ENCODE results near the gene BCL11A.

BCL11A gene

GRCh38 chr2:60517446-60517845 lies 36.0 kb downstream of the BCL11A start:
- H3K9me3 ChIP-seq (ENCODE audit: severe bottlenecking), result no peaks in the 10 kb centered on the region
- H3K36me3 ChIP-seq, result peaks cover 12% of the 10 kb centered on the region
- TF ChIP-seq, protein P1, sequence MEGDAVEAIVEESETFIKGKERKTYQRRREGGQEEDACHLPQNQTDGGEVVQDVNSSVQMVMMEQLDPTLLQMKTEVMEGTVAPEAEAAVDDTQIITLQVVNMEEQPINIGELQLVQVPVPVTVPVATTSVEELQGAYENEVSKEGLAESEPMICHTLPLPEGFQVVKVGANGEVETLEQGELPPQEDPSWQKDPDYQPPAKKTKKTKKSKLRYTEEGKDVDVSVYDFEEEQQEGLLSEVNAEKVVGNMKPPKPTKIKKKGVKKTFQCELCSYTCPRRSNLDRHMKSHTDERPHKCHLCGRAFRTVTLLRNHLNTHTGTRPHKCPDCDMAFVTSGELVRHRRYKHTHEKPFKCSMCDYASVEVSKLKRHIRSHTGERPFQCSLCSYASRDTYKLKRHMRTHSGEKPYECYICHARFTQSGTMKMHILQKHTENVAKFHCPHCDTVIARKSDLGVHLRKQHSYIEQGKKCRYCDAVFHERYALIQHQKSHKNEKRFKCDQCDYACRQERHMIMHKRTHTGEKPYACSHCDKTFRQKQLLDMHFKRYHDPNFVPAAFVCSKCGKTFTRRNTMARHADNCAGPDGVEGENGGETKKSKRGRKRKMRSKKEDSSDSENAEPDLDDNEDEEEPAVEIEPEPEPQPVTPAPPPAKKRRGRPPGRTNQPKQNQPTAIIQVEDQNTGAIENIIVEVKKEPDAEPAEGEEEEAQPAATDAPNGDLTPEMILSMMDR (IDR thresholded peaks at IDR 0.05; ENCODE audit: low read depth, low read length), result no peak

DNA sequence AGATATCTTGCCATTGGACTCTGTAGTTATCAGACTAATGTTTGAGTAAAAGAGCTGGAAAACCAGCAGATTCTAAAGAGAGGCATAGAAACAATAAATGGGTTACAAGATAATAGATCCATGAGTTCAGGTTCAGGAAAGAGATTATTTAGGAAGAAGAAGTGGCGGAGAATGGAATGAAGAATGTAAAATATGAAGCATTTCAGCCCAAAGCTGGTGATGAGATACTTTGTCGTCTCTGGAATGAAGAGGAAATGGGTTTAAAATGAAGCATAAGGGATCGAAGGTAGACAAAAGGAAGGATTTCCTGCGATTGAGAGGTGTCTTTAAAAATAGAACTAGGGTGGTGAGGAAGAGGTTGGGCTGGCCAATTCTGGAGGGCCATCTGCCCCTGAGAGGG lies 36.6 kb downstream of the BCL11A start:
- no peaks in the 10 kb centered on the region for H3K27me3 ChIP-seq (ENCODE audit: insufficient read depth, low read depth, severe bottlenecking)
- H3K27ac ChIP-seq, result no peak overlapping the region
- H3K9me3 ChIP-seq (ENCODE audit: severe bottlenecking), result no peaks in the 10 kb centered on the region
- H3K36me3 ChIP-seq, result peaks cover 12% of the 10 kb centered on the region
- TF ChIP-seq, protein P1 (IDR thresholded peaks at IDR 0.05; ENCODE audit: low read depth, low read length), result no peak
- H3K4me3 ChIP-seq (ENCODE audit: low read depth, low read length), result no peak overlapping the region
- no peak for DNase-seq

More at GRCh38 chr2:60517446-60517845, 36.0 kb downstream of the BCL11A start:
- DNase-seq, result no peak
- no peaks in the 10 kb centered on the region for H3K27me3 ChIP-seq (ENCODE audit: insufficient read depth, low read depth, severe bottlenecking)
- no peak overlapping the region for H3K27ac ChIP-seq
- H3K4me3 ChIP-seq (ENCODE audit: low read depth, low read length), result no peak overlapping the region

GRCh38 chr2:60516383-60516811 lies 37.1 kb downstream of the BCL11A start:
- no peaks in the 10 kb centered on the region for H3K27me3 ChIP-seq (ENCODE audit: insufficient read depth, low read depth, severe bottlenecking)
- peaks cover 12% of the 10 kb centered on the region for H3K36me3 ChIP-seq
- TF ChIP-seq, protein P1 (IDR thresholded peaks at IDR 0.05; ENCODE audit: low read depth, low read length), result no peak
- DNase-seq, result no peak
- peak overlapping the region; percentile 39 for H3K27ac ChIP-seq
- no peak overlapping the region for H3K4me3 ChIP-seq (ENCODE audit: low read depth, low read length)
- no peaks in the 10 kb centered on the region for H3K9me3 ChIP-seq (ENCODE audit: severe bottlenecking)

DNA sequence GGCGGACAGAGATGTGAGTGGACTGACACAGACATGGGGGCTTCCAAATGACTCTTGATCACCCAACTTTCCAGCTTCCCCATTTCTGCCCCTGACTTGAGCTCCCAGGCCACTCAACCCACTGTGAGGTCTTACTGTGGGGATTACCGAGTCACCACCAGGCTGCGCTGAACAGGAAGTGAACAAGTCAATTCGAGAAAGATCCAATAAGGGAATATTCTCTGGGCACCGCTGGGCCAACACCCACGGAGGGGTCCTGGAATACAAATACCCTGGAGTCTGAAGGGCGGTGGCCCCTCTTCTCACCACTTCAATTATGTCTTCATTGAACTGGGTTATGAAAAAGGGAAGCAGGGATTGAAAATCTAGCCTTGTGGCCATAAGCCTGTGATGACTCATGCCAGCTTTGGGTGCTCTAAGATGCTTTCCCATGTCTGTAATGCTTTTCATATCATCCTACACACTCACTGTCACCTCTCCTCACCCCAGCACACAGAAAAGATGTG lies 37.7 kb downstream of the BCL11A start:
- H3K36me3 ChIP-seq, result peaks cover 12% of the 10 kb centered on the region

DNA sequence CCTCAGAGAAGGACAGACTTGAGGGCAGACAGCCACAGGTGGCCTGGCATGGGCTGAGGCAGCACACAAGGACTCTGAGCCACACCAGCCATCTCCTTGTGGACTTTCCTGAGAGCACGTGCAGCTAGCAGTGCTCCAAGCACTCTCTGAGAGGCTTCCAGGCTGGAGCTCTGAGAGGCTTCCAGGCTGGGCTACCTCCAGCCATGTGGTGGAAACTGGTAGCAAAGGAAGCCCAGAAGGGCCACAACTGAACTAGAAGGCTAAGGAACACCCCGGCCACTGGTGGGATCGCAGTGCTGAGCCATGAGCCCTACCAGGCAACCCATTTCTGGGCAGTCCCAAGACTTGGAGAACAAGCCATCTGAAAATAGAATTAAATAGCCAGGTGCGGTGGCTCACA lies 39.5 kb downstream of the BCL11A start:
- DNase-seq, result no peak
- Histone ChIP-seq H3K27ac (no peak overlapping the region), H3K27me3 (ENCODE audit: insufficient read depth, low read depth, severe bottlenecking) (no peaks in the 10 kb centered on the region), H3K4me3 (ENCODE audit: low read depth, low read length) (no peak overlapping the region), H3K9me3 (ENCODE audit: severe bottlenecking) (no peaks in the 10 kb centered on the region), H3K36me3 (peaks cover 12% of the 10 kb centered on the region)
- TF ChIP-seq, protein P1 (IDR thresholded peaks at IDR 0.05; ENCODE audit: low read depth, low read length), result no peak

More for the DNA sequence above, 37.7 kb downstream of the BCL11A start:
- Histone ChIP-seq H3K27me3 (ENCODE audit: insufficient read depth, low read depth, severe bottlenecking) (no peaks in the 10 kb centered on the region), H3K9me3 (ENCODE audit: severe bottlenecking) (no peaks in the 10 kb centered on the region), H3K27ac (peak overlapping the region; percentile 39), H3K4me3 (ENCODE audit: low read depth, low read length) (no peak overlapping the region)
- peak; percentile 58 for DNase-seq
- TF ChIP-seq, protein P1 (IDR thresholded peaks at IDR 0.05; ENCODE audit: low read depth, low read length), result peak; percentile 20; the same call in 1 of the 2 replicates

DNA sequence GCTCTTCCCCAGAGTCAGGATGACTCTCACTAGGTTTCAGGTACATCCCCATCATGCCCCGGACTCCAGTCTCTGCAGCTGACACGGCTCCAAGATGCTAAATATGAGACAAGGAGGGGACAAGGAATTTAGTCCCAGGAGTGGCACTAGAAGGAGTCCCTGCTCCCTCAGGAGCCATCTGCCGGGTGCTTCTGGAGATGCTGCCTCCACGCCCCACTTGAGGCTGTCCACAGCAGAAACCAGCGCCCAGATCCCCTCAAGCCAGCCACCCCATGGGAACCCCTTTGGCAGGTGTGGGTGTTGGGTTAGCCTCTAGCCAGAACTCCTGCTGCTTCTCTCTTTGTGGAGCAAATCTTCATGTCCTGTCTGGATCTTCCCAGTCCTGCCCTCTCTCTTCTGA lies 40.3 kb downstream of the BCL11A start:
- H3K27me3 ChIP-seq (ENCODE audit: insufficient read depth, low read depth, severe bottlenecking), result no peaks in the 10 kb centered on the region
- H3K36me3 ChIP-seq, result peaks cover 12% of the 10 kb centered on the region
- DNase-seq, result no peak
- H3K27ac ChIP-seq, result no peak overlapping the region
- TF ChIP-seq, protein P1 (IDR thresholded peaks at IDR 0.05; ENCODE audit: low read depth, low read length), result no peak
- no peaks in the 10 kb centered on the region for H3K9me3 ChIP-seq (ENCODE audit: severe bottlenecking)
- no peak overlapping the region for H3K4me3 ChIP-seq (ENCODE audit: low read depth, low read length)

Data from WERI-Rb-1 (cell line).